Colonic mucosa (tissue), 4 donors: Measurements from ENCODE around the gene SNAP29. TPM values are rescaled to one million over a fixed set of nuclear protein-coding genes. Genes with fewer than 3 reads are reported as not detected.
"Not testable (repeated sequence)": the region's sequence is repeated elsewhere in the genome, so short reads cannot be mapped to it uniquely, and the experiment has no call there.

Experiments used
- DNase-seq: peaks from one replicate; pipeline ENCODE4 v3.0.0-alpha.2; 2020
- H3K27ac ChIP-seq: fragments of 200-600 bp; one replicate; pipeline ENCODE4 v1.8.0; 2021
- H3K27me3 ChIP-seq: fragments of 200-600 bp; one replicate; pipeline ENCODE4 v1.8.0; 2021
- H3K36me3 ChIP-seq: fragments of 200-600 bp; one replicate; pipeline ENCODE4 v1.8.0; 2021
- H3K4me1 ChIP-seq: fragments of 200-600 bp; one replicate; pipeline ENCODE4 v1.8.0; 2021; ENCODE audit warnings: mild to moderate bottlenecking
- H3K4me3 ChIP-seq: fragments of 200-600 bp; one replicate; pipeline ENCODE4 v1.8.0; 2021
- H3K9ac ChIP-seq, 2 donors: one replicate each; pipeline ENCODE4 v1.7.0; 2013; ENCODE audit warnings: control low read depth in 2 of 2, low read depth in 2 of 2, low read length in 2 of 2
- H3K9me3 ChIP-seq: fragments of 200-600 bp; one replicate; pipeline ENCODE4 v1.8.0; 2021
- intact Hi-C: fragments of 100-400 bp; cut with DNase I; formaldehyde crosslinking; loops from one replicate; pipeline ENCODE4 v1.14.1; 2022
- total RNA-seq, 2 donors: library from RNA; stranded (reverse); fragmentation: NEBNext Ultra II Directional in 1 of 2; extraction: Animal tissue kit (Norgen Biotek cat#: 25700) in 1 of 2; gene quantifications; one replicate each; pipeline ENCODE4 v1.2.1, GENCODE V29; 2021
- TF ChIP-seq, protein P1 (sequence below): fragments of 200-600 bp; IDR thresholded peaks from one replicate; pipeline ENCODE4 v1.8.0; 2022; ENCODE audit warnings: antibody characterized with exemption, mild to moderate bottlenecking
- donor health status: healthy.
- donor health status: DM: no; HTN: no; CAD: no.
- donor health status: DM: no; HTN: no; CAD: no.

The SNAP29 gene
- total RNA-seq, 2 donors from 2014 or later, result 25.3 to 39.0 TPM

DNA sequence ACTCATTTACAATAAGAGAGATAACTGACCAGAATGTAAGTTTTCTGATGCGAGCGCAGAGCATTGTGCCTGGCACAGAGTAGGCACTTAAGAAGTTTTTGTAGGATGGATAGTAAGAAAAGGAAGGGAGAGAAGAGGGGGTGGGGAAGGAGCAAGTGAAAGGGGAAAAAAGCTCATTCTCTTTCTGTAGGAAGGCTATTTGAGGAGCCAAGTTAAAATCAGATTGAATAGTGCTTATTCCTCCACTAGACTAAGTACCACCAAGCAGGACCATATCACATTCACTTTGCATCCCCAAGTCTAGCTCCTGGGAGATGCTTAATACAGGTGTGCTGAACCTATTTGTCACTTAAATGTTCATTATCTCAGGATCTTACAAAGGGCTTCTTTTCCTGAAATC is 44.3 kb downstream of the SNAP29 start:
- no peak for DNase-seq
- Histone ChIP-seq H3K36me3 (no peaks in the 10 kb centered on the region), H3K27ac (no peak overlapping the region), H3K4me1 (no peaks in the 10 kb centered on the region), H3K9me3 (no peaks in the 10 kb centered on the region), H3K4me3 (no peak overlapping the region), H3K27me3 (no peaks in the 10 kb centered on the region), H3K9ac (no peak overlapping the region)
- TF ChIP-seq, protein P1, sequence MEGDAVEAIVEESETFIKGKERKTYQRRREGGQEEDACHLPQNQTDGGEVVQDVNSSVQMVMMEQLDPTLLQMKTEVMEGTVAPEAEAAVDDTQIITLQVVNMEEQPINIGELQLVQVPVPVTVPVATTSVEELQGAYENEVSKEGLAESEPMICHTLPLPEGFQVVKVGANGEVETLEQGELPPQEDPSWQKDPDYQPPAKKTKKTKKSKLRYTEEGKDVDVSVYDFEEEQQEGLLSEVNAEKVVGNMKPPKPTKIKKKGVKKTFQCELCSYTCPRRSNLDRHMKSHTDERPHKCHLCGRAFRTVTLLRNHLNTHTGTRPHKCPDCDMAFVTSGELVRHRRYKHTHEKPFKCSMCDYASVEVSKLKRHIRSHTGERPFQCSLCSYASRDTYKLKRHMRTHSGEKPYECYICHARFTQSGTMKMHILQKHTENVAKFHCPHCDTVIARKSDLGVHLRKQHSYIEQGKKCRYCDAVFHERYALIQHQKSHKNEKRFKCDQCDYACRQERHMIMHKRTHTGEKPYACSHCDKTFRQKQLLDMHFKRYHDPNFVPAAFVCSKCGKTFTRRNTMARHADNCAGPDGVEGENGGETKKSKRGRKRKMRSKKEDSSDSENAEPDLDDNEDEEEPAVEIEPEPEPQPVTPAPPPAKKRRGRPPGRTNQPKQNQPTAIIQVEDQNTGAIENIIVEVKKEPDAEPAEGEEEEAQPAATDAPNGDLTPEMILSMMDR, result no peak
- intact Hi-C loops, result no loop called here

- TF ChIP-seq, protein P1, result no peak
- no peak for DNase-seq
- Histone ChIP-seq H3K27ac (no peak overlapping the region), H3K9ac (no peak overlapping the region), H3K4me1 (no peaks in the 10 kb centered on the region), H3K27me3 (no peaks in the 10 kb centered on the region), H3K36me3 (no peaks in the 10 kb centered on the region), H3K9me3 (no peaks in the 10 kb centered on the region), H3K4me3 (no peak overlapping the region)
- intact Hi-C loops, result no loop called here
Measured at GRCh38 chr22:20904008-20904979, 45.5 kb downstream of the SNAP29 start.

- Histone ChIP-seq H3K9ac (no peak overlapping the region), H3K9me3 (no peaks in the 10 kb centered on the region), H3K4me3 (no peak overlapping the region), H3K4me1 (no peaks in the 10 kb centered on the region), H3K36me3 (no peaks in the 10 kb centered on the region), H3K27ac (no peak overlapping the region), H3K27me3 (no peaks in the 10 kb centered on the region)
- TF ChIP-seq, protein P1, result no peak
- intact Hi-C loops, result no loop called here
- no peak for DNase-seq
Measured at GRCh38 chr22:20904980-20905355, 46.2 kb downstream of the SNAP29 start.

- intact Hi-C loops, result no loop called here
- no peaks in the 10 kb centered on the region for H3K27me3 ChIP-seq
- H3K4me3 ChIP-seq, result no peak overlapping the region
- no peaks in the 10 kb centered on the region for H3K4me1 ChIP-seq
- no peak overlapping the region for H3K9ac ChIP-seq
- H3K27ac ChIP-seq, result no peak overlapping the region
- TF ChIP-seq, protein P1, result no peak
- H3K9me3 ChIP-seq, result no peaks in the 10 kb centered on the region
- no peaks in the 10 kb centered on the region for H3K36me3 ChIP-seq
- no peak for DNase-seq
Measured at GRCh38 chr22:20905415-20906386, 46.9 kb downstream of the SNAP29 start.

- no peak overlapping the region for H3K9ac ChIP-seq
- no peaks in the 10 kb centered on the region for H3K27me3 ChIP-seq
- DNase-seq, result no peak
- H3K4me3 ChIP-seq, result no peak overlapping the region
- no peaks in the 10 kb centered on the region for H3K9me3 ChIP-seq
- no peak overlapping the region for H3K27ac ChIP-seq
- intact Hi-C loops, result no loop called here
- TF ChIP-seq, protein P1, result no peak
- H3K4me1 ChIP-seq, result no peaks in the 10 kb centered on the region
- no peaks in the 10 kb centered on the region for H3K36me3 ChIP-seq
Measured at GRCh38 chr22:20906387-20906767, 47.6 kb downstream of the SNAP29 start.

DNA sequence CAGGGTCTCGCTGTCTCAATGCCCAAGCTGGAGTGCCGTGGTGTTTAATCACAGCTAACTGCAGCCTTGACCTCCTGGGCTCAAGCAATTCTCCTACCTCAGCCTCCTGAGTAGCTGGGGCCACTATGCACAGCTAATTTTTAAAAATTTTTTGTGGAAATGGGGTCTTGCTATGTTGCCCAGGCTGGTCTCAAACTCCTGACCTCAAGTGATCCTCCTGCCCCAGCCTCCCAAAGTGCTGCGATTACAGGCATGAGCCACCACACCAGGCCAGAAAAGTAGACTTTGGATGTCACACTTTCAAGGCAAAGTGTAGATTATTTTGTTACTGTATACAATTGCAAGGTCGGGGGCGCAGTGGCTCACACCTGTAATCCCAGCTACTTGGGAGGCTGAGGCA is 49.9 kb downstream of the SNAP29 start:
- H3K4me1 ChIP-seq, DNase-seq, H3K27ac ChIP-seq, H3K36me3 ChIP-seq, H3K27me3 ChIP-seq, H3K9me3 ChIP-seq, H3K4me3 ChIP-seq, intact Hi-C loops, H3K9ac ChIP-seq: not testable (repeated sequence)
